ENCODE results near the gene DUSP12. TPM values are rescaled to one million over a fixed set of nuclear protein-coding genes. Genes with fewer than 3 reads are reported as not detected.
A peak's percentile ranks its signal among the peaks of the same experiment; 100 is the strongest.

The DUSP12 gene
- total and polyA plus RNA-seq, 12 donors, result 7.8 to 48.1 (median 16.6) TPM

DNA sequence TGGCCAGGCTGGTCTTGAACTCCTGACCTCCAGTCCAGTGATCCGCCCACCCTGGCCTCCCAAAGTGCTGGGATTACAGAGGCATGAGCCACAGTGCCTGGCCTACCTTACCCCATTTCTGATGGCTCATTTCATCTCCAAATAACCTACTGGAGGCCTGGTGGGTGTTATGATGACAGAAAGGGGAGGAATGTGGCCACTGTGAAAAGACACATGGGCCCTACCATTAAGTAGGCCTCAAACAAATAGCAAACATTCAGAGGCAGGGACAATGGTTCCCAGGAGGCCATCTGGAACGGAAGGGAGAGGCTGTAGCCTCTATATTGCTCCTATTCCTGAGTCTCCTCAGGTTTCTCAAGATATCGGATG lies 43.5 kb upstream of the DUSP12 start:
- WGBS, 4 donors, result 79 to 92% (median 84%) methylated on average over 3 of the region's 3 CpGs
- no peaks in the 10 kb centered on the region for H3K4me1 ChIP-seq (replicated peaks in 1 of 2)
- H3K4me3 ChIP-seq, result no peak overlapping the region
- TF ChIP-seq, protein P1, sequence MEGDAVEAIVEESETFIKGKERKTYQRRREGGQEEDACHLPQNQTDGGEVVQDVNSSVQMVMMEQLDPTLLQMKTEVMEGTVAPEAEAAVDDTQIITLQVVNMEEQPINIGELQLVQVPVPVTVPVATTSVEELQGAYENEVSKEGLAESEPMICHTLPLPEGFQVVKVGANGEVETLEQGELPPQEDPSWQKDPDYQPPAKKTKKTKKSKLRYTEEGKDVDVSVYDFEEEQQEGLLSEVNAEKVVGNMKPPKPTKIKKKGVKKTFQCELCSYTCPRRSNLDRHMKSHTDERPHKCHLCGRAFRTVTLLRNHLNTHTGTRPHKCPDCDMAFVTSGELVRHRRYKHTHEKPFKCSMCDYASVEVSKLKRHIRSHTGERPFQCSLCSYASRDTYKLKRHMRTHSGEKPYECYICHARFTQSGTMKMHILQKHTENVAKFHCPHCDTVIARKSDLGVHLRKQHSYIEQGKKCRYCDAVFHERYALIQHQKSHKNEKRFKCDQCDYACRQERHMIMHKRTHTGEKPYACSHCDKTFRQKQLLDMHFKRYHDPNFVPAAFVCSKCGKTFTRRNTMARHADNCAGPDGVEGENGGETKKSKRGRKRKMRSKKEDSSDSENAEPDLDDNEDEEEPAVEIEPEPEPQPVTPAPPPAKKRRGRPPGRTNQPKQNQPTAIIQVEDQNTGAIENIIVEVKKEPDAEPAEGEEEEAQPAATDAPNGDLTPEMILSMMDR (IDR thresholded peaks at IDR 0.05), result no peak
- TF ChIP-seq POLR2A (IDR thresholded peaks at IDR 0.05), result no peak
- DNase-seq, result no peak
- no peaks in the 10 kb centered on the region for H3K27me3 ChIP-seq
- H3K36me3 ChIP-seq (replicated peaks in 1 of 2), result no peaks in the 10 kb centered on the region
- intact Hi-C loops (cut with DNase I), result no loop called here
- no peaks in the 10 kb centered on the region for H3K9me3 ChIP-seq (replicated peaks in 1 of 3)
- no peak overlapping the region for H3K27ac ChIP-seq

DNA sequence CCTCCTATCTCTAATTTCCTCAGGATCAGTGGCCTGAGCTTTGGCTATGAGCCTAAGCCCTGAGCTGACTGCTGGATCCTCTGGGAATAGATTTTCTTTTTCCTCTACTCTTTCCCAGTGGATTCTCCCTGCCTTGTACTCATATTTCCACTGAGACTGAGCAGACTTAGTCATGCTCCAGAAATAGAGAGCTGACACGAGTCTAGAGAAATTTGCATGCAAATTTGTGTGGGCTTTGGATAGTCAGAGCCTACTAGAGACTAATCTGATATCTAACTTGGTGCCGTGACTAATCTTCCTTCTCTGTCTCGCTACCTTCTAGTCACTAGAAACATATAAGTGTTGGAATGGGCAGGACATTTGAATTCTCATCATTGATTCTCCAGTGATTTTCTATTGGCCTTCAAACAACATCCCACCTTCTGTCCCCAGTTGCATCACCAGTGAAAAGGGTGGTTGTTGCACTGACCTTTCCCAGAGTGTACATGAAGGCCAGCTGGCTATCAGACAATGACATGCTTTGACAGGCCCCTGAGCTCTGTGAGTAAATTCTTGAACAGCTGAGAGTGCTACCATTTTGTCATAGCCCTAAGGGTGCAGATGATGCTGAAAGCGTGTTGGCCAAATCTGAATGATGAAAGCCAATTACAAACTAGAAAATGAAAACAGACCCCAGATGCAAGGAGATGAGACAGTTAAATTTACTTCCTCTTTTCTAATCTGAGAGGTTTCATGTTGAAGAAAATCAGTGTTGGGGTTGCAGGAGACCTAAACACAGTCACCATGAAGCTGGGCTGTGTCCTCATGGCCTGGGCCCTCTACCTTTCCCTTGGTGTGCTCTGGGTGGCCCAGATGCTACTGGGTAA lies 42.9 kb upstream of the DUSP12 start, which contains the start of gene FCRLA:
FCRLA (plus strand) TSS at position 748 of the 866 bp plus-strand sequence; CDS start at position 784, 36 bp downstream.
- intact Hi-C loops (cut with DNase I), result no loop called here
- H3K9me3 ChIP-seq (replicated peaks in 1 of 3), result no peaks in the 10 kb centered on the region
- no peak within 1 kb of the TSS for H3K4me3 ChIP-seq
- no peaks in the 10 kb centered on the region for H3K4me1 ChIP-seq (replicated peaks in 1 of 2)
- H3K27ac ChIP-seq, result peak within 1 kb of the TSS in 1 of 5 donors; percentile 22
- TF ChIP-seq, protein P1 (IDR thresholded peaks at IDR 0.05), result no peak
- no peak for TF ChIP-seq POLR2A (IDR thresholded peaks at IDR 0.05)
- no peak for DNase-seq
- no peaks in the 10 kb centered on the region for H3K36me3 ChIP-seq (replicated peaks in 1 of 2)
- WGBS, 4 donors, result 45 to 56% (median 49%) methylated on average over 4 of the region's 4 CpGs
- no peaks in the 10 kb centered on the region for H3K27me3 ChIP-seq

DNA sequence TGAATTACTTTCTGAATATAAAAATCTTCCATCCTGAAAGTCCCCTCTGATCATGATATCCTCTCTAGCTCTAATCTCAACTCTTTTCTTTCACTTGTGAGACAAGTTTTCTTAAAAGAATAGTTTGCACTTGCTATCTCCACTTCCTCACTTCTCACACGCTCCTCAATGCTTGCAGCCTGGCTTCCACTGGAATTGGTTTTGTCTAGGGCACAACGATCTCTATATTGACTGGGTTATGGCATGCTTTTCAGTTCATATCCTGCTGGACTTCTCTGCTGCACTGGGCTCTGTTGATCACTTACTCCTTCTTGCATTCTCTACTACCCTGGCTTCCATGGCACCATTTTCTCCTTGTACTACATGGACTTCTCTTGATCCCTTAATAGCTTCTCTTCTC lies 42.1 kb upstream of the DUSP12 start:
- Histone ChIP-seq H3K27ac (no peak overlapping the region), H3K27me3 (no peaks in the 10 kb centered on the region), H3K9me3 (replicated peaks in 1 of 3) (no peaks in the 10 kb centered on the region), H3K4me3 (no peak overlapping the region), H3K4me1 (replicated peaks in 1 of 2) (no peaks in the 10 kb centered on the region), H3K36me3 (replicated peaks in 1 of 2) (no peaks in the 10 kb centered on the region)
- 83 to 88% (median 86%) methylated on average over 2 of the region's 2 CpGs for whole genome bisulfite sequencing, 4 donors
- no peak for DNase-seq
- TF ChIP-seq, protein P1 (IDR thresholded peaks at IDR 0.05), result no peak
- no peak for TF ChIP-seq POLR2A (IDR thresholded peaks at IDR 0.05)
- intact Hi-C loops (cut with DNase I), result no loop called here

DNA sequence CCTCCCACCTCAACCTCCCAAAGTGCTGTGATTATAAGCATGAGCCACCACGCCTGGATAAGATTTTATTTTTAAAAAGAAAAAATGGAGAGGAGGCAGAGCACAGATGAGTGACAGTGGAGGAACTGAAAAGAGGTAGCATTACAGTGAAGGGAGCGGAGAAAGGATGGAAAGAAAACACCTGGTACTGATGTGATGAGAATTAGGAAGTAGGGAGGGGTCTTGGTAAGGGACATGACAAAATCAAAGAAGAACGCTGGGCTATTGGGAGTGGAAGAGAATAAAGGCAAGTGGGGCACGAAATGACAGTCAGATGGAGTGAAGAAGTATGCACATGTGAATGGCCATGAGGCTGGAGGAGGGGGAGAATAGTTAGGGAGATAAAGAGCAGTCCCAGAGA lies 40.2 kb upstream of the DUSP12 start:
- H3K4me3 ChIP-seq, result no peak overlapping the region
- TF ChIP-seq, protein P1 (IDR thresholded peaks at IDR 0.05), result no peak
- TF ChIP-seq POLR2A (IDR thresholded peaks at IDR 0.05), result no peak
- H3K36me3 ChIP-seq (replicated peaks in 1 of 2), result no peaks in the 10 kb centered on the region
- intact Hi-C loops (cut with DNase I), result no loop called here
- WGBS, 4 donors, result 79 to 82% (median 81%) methylated on average over 4 of the region's 4 CpGs
- no peaks in the 10 kb centered on the region for H3K27me3 ChIP-seq
- no peaks in the 10 kb centered on the region for H3K9me3 ChIP-seq (replicated peaks in 1 of 3)
- DNase-seq, result no peak
- no peak overlapping the region for H3K27ac ChIP-seq
- no peaks in the 10 kb centered on the region for H3K4me1 ChIP-seq (replicated peaks in 1 of 2)

All from adrenal gland (tissue), 12 donors.